Stimulated activated CD8-positive, alpha-beta memory T cell treated with anti-CD3 and anti-CD28 coated beads, Interleukin-12 subunit alpha, Interleukin-12 subunit beta, amount 100 ng/mL, for 1 hour (primary cell): ENCODE data around the gene MAP3K20.
"Not testable (repeated sequence)": the region's sequence is repeated elsewhere in the genome, so short reads cannot be mapped to it uniquely, and the experiment has no call there.

ENCODE experiments used
- DNase-seq: peaks from one replicate; pipeline ENCODE4 v3.0.0-alpha.2; 2020; ENCODE audit warnings: low read depth

MAP3K20 gene

DNA sequence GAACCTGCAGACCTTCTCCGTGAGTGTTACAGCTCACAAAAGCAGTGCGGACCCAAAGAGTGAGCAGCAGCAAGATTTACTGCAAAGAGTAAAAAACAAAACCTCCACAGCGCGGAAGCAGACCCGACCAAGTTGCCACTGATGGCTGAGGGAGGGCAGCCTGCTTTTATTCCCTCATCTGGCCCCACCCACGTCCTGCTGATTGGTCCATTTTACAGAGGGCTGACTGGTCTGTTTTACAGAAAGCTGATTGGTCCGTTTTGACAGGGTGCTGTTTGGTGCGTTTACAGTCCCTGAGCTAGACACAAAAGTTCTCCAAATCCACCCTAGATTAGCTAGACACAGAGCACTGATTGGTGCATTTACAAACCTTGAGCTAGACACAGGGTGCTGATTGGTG lies 206.3 kb downstream of the MAP3K20 start:
- DNase-seq: not testable (repeated sequence)

DNA sequence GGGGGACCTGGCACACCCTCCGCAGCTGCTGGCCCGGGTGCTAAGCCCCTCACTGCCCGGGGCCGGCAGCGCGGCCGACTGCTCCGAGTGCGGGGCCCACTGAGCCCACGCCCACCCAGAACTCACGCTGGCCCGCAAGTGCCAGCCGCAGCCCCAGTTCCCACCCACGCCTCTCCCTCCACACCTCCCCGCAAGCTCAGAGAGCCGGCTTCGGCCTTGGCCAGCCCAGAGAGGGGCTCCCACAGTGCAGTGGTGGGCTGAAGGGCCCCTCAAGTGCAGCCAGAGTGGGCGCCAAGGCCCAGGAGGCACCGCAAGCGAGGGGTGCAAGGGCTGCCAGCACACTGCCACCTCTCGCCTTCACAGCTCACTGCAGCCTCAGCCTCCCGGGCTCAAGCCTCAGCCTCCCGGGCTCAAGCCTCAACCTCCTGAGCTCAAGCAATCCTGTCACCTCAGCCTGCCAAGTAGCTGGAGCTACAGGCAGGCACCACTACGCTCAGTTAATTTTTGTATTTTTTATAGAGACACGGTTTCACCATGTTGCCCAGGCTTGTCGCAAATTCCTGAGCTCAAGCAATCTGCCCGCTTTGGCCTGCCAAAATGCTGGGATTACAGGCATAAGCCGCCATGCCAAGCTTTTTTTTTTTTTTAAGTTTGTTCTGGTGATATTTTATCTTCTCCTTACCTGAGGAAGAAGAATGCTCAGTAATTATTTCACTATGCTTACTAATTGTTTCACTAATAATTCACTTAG lies 207.3 kb downstream of the MAP3K20 start:
- no peak for DNase-seq

DNA sequence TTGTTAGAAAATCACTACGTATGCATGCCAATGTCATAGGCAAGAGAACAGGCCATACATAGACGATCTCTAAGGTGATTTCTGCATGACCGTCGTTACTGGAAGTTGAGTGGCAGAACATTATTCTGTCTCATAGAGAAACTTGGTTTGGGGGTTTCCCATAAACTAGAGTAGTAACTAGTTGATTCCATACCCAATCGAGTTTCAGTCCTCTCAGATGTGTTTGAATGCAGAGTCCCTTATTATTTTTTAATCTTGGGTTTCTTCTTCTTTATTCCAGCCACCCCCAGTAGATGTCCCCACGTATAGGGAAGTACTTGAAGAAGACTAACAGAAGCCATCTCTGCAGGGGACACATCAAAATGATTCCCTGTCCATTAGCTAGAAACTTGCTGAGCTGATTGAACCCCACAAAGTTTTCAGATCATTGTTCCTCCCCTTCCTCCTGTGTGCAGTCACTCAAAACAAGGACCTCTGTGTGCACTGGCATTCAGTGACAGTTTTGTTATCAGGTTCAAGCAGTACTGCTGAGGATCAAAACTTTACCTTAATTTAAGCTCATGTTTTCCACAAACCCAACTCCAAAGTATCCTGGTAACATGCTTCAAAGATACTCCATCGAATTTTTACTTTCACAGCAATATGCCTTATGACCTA lies 210.6 kb downstream of the MAP3K20 start:
- DNase-seq: no peak

DNA sequence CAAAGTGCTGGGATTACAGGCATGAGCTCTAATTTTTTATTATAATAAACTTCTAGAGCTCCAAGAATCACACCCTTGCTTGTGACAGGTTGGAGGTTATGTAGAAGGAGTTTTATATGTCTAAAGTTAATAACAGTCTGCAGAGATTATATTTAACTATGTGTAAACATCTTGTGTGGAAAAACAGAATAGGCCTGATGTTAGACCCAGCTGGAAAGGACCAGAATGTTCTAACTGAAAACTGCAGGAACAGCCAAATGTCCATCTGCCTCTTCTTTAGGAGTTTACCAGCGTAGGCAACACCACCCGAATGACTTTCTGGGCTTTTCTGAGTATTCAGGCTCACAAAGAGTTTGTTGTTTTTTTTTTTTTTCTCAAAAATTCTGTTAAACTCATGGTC lies 211.9 kb downstream of the MAP3K20 start:
- DNase-seq: no peak

DNA sequence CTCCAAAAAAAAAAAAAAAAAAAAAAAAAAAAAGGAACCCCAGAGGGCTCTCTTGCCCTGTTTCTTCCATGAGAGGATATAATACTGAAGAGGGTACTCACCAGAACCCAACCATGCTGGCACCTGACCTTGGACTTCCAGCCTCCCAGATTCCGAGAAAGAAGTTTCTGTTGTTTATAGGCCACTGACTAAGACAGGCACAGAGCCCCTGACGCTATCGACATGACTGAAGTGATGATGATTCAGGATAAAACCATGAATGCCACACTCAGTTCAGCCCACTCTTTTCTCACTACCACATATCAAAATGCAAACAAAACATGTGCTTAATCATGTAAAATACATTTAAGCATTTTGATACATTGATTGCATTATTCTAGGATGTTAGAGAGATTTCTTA lies 212.9 kb downstream of the MAP3K20 start:
- DNase-seq: no peak

DNA sequence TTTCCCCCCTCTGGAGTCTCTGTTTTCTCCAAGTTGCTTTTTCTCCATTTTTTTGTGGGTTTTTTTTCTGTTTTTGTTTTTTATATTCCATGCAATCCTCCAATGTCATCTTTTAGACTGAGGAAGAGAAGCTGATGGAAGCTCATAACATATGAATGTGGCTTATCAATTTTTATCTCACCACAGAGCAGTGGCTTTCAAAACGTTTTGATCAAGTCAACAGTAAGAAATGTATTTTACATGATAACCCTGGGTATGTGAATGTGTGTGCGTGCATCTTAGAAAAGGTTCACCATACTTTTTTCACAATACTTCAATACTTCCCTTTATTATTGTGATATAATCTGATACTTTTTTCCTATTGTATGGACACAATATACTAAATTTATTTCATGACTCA lies 214.4 kb downstream of the MAP3K20 start:
- DNase-seq: no peak

DNA sequence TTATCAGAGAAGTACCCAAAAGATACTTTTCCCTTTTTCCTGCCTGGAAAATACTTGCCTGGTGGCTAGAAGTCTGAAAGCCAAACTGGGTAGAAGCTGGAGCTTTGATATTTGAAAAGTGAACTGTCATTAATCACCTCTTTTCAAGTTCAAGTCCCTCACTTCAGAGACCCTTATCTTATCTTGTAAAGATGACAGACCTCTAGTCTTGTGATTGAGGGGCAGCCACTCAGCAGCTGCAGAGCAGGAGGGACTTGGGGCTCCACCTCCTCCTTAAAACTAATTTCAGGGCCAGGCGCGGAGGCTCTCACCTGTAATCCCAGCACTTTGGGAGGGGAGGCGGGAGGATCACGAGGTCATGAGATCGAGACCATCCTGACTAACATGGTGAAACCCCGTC lies 214.9 kb downstream of the MAP3K20 start:
- DNase-seq: no peak

DNA sequence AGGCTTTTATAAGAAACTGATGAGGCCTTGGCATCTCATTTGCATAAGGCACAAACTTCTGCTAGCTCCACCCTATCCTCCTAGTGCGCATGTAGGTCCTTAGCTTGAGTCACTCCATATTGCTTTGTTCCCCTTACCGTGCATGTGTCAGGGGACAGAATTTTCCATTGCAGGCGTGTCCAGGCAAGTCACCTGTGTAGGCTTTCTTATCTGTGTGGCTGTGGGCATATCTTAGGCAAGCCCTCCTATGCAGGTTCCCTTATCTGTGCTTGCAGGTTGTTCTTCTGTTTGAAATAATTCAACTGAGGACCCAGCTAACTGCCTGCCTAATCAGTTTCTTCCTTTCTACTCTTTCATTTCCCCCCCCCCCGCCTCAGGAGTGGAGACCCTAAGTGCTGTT lies 215.8 kb downstream of the MAP3K20 start:
- no peak for DNase-seq

DNA sequence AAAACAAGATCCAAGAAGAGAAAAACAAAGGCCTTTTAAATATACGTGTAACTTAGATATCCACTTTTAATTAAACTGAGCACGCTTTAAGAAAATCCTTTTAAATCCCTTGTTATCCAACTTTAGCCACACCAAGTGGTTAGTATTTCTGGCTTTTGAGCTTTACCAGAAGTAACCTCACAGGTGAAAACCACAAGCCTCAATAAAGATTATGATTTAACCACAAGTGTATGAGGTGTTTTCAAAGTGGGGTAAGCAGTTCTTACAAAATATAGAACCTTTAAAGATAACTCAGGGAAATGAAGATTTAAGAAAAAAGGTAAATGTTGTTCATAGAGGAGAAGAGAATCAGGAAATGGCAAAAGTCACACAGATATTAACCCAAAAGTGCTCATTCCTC lies 220.6 kb downstream of the MAP3K20 start:
- DNase-seq: no peak

DNA sequence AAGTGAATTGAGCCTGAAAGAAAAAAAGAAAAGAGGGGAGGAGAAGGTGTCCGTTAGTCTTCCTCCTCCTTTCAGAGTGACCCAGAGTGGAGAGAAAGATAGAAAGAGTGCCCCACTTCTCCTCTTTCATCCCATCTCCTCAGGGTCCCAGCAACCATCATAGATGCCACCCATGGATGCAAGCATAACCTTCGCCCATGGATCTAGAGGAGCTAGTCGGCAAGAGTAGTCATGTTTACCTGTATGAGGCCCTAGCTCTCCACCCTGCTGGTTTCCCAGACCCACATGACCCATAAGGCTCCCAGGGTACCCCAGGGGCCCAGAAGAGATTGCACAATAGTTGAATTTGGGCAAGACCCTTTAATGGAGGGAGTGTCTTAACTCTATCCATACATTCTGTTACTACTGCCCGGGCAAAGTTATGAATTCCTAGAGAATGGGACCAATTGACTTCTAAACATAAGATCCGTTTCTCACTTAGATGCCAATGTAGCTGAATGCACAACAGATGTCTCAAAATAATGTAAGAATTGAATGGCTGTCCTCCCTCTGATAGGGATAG lies 223.0 kb downstream of the MAP3K20 start:
- DNase-seq: no peak

DNA sequence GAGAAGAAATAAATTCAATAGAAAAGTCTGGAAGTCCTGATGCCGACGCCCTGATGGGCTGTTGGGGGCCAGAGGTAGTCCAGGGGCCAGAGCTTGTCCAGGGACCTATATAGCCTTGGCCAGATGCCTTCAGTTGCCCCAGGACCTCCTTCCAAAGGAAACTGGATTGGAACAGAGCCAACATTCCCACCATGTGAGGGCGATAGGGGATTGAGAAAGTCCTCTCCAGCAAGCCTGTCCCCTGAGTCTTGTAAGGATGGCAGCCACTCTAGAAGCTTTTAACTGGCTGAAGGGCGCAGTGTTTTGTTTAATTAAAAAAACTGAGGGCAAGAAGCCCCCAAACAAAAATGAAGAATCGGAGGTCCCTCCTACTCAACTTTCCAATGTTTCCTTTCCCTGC lies 224.1 kb downstream of the MAP3K20 start:
- no peak for DNase-seq

DNA sequence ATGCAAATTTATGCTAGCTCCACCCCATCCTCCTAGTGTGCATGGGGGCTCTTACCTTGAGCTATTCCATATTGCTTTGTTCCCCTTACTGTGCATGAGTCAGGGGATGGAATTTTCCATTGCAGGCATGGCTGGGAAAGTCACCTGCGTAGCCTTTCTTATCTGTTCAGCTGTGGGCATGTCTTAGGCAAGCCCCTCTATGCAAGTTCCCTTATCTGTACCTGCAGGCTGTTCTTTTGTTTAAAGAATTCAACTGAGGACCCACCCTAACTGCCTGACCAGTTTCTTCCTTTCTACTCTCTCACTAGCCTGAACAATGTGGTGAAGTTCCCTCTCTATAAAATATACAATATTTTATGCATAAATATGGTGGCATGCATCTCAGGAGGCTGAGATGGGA lies 224.8 kb downstream of the MAP3K20 start:
- DNase-seq: no peak

DNA sequence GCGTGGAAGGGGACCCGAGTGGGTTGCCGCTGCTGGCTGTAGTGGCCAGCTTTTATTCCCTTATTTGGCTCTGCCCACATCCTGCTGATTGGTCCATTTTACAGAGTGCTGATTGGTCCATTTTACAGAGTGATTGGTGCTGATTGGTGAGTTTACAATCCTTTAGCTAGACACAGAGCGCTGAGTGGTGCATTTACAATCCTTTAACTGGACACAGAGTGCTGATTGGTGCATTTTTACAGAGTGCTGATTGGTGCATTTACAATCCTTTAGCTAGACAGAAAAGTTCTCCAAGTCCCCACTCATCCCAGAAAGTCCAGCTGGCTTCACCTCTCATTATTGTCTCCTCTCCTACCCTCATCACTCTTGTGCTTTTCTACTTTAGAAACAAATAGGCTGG lies 225.9 kb downstream of the MAP3K20 start:
- DNase-seq: not testable (repeated sequence)

DNA sequence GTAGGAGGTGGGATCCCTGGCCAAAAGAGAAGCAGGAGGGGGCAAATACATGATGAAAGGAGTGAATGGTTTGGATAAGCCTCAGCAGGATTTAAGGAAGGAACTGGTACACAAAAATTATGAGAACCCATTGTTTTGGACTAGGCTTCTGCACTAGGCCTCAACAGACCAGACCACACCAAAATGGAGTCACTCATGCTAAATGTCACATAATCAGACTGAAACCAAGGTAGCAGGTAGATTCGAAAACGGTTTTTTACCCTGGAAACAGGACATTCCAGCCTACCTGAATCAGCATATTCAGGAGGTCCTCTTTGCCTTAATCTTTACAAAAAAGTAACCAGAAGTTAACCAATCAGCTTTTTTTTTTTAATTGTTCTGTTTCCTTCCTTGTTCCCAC lies 229.7 kb downstream of the MAP3K20 start:
- no peak for DNase-seq

DNA sequence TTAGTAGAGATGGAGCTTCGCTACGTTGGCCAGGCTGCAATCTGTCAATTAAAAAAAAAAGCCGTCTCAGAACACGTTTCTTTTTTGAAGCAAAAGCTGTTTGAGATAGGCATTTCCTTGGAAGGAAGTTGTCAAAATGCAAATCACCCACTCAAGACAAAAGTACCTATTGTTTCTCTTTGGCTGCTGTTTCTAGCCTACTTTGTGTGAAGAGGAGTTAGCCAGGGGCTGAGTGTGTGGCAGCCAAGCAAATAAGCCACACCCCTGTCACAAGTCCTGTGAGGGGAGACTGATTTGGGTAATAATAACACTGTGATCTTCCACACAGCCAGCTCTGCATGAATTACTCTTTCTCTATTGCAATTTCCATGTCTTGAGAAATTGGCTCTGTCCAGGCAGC lies 231.6 kb downstream of the MAP3K20 start:
- DNase-seq: no peak

DNA sequence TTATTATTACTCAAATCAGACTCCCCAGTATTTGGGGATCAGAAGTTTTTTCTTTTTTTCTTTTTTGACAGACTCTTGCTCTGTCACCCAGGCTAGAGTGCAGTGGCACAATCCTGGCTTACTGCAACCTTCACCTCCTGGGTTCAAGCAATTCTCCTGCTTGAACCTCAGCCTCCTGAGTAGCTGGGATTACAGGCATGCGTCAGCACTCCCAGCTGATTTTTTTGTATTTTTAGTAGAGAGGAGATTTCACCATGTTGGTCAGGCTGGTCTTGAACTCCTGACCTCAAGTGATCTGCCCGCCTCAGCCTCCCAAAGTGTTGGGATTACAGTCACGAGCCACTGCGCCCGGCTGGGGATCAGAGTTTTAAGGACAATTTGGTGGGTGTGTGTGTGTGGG lies 233.7 kb downstream of the MAP3K20 start:
- not testable (repeated sequence) for DNase-seq

DNA sequence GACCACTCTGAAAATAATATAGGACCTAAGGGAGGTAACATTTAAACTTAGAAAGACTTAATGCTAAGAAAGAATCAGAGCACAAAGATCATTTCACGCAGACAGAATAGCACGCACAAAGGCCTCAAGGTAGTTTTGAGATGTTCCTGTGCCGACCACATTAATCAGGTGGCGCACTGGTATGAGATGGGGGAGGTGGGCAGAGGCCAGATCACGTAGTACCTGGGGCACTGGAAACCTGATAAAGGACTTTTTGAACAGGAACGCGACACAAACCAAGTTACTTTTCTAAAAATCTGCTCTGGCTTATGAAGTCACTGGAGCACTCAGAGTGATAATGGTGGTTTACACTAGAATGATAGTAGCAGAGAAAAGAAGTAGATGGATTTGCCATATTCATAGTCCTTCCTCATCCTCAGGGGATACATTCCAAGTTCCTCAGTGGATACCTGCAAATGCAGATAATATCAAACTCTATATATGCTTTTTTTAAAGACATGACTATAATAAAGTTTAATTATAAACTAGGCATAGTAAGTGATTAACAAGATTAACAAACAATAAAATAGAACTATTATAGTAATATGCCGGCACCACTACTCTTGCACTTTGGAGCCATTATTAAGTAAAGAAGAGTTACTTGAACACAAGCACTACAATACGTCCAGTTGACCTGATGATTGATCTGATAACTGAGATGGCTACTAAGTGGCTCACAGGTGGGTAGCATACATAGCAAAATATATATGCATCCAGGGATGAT lies 236.4 kb downstream of the MAP3K20 start:
- no peak for DNase-seq
